HG03135 (cell line): ENCODE results near the gene SRXN1.

ENCODE experiments used
- ATAC-seq: cut with Tn5 transposase; IDR thresholded peaks from one replicate; pipeline ENCODE4 v1.9.1; 2021; ENCODE audit warnings: mild to moderate bottlenecking, moderate library complexity; ENCODE audit not compliant: unreplicated experiment

The SRXN1 gene

DNA sequence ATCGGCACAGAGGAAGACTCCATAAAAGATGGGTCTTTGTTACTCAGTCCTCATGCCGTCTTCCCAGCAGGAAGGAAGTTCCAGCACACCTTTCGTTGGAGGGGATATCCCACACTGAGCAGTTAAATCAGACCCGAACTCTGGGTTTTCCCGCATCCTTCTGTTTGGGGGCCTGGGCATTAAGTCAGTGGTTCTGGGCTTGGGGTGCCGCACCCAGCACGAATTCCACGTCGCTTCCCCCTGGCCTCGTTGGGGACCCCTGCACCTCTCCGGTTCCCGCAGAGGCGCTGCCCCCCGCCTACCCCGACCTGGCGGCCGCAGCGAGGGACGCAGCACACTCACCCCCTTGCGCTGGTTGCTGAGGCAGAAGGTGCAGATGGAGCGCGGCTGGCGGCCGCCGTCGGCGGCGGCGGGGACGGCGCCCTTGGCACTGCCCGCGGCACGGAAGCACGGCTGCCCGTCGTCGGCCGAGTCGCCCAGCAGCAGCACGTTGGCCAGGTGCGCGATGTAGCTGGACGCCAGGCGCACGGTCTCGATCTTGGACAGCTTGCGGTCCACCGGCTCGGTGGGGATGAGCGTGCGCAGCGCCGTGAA, 43.5 kb downstream of the SRXN1 start:
- ATAC-seq, result no peak

DNA sequence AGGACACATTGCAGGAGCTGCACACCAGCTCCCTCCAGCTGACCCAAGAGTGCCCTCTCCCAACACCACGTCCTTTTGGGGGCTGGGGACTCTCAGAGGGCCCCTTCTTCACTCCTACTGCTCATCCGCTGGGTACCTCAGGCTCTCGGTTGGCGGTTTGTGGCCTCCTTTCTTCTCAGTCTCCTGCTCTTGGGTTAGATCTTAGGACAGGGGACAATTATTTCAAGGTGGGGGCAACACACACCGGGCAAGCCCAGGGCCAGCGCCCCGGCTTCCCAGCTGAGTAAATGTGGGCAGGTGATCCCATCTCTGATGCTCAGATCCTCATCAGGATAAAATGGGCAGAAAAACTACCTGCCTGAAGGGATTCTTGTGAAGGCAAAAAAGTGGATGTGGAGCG, 44.0 kb downstream of the SRXN1 start:
- no peak for ATAC-seq

DNA sequence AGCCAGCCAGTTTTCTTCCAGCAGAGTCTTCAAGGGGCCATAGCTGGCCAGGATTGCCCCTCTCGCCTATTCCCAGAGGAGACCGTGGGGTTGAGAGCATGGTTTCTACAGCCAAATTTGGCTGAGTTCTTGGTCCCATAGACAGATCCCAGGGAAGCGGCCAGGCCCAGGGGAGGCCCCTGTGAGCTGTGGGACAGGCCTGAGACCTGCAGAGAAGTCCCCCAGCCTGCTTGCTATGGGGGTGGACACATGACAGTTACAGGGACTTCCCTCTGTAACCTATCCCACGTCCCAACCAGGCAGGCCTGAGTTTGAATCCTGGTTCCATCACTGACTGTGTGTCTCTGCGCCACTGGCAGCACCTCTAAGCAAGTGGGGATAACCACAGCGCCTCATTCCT, 45.5 kb downstream of the SRXN1 start:
- ATAC-seq, result no peak

DNA sequence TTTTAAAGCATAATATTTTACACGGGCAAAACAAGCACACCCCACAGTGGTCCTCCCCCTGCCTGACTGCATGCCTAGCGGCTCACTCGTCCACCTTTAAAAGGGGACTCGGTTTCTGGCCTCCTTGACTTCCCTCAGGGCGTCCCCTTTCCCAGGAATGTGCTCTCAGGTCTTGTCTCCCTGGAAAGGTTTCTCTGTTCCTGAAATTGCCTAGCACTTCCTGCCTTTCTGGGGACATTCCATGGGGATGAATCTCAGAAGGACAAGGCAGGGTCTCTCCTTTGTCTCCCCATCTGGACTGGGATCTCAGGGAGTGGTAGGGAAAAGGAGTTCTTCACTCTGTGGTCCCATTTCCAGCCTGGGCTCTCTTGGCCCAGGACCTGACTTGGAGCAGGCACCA, 47.8 kb downstream of the SRXN1 start:
- ATAC-seq, result no peak

DNA sequence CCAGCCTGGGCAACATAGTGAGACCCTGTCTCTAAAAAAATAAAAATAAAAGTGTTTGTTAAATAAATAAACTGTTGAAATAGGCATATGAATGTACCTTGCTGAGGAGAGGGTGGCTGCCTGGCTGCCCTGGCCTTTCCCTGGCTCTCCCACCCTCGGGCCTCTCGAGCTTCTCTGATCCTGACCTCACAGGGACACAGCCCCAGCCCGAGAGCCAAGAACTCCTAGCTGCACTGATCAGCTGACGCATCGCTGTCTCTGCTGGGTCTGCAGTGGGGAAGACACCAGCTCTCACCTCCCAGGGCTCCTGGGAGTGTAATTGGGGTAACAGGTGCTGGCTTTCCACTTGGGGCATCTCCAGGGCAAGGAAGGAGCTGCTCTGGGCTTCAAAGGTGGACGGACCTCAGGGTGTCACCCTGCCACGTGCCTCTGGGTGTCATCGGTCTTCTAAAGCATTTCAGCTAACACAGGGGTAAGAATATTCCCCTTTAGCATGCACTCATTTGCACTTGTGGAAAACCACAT, 49.8 kb downstream of the SRXN1 start:
- no peak for ATAC-seq

DNA sequence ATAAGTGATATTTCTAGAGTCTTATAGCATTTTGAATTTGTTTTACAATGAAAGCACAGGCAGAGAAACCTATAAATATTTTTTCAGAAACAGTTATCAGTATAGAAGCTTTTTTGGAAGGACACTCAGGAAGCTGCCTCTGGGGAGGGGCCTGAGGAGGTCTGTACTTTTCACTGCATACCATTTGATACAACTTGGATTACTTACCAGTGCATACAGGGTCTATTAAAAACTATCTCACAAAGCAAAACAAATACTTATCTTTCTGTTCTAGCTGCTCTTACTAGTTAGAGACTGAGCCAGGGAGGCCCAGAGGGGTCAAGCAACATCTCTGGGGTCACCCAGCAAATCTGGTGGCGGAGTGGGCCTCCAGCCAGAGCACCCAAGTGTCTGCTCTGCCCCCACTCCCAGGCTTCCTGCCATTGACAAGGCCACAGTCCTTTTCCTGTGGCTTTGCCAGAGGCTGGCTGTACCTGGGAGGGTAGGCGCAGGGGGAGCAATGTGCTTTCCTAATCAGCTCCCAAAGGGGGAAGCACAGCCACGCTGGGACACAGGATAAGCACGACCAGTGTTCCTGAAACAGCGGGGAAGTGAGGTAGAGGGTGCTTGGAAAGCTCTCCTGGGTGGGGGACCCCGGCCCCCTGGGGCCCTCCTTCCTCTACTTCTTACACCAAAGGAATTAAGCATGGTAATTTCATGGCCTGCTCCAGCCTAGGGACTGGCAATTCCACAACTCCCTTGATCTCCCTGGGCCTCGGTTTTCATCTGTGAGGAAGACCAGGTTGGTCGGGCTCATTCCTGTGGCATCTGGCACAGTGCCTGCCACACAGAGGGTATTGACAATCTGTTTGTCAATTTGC, 50.7 kb downstream of the SRXN1 start:
- ATAC-seq, result no peak

DNA sequence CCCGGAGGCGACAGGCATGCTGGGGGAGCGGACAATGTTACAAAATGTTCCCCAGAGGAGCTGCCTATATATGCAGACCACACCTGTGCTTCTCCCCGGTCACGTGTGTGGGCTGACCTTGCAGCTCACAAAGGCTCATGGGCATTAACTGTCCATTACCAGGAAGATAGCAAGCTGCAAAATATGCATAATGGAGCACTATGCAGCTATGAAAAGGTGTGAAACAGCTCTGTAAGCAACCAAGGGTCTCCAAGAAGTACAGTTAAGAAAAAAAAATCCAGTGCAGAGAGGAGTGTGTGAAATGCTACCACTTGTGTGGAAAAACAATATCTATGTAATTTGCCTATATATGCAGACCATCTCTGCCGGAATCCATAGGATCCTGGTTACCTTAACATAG, 52.3 kb downstream of the SRXN1 start:
- no peak for ATAC-seq

DNA sequence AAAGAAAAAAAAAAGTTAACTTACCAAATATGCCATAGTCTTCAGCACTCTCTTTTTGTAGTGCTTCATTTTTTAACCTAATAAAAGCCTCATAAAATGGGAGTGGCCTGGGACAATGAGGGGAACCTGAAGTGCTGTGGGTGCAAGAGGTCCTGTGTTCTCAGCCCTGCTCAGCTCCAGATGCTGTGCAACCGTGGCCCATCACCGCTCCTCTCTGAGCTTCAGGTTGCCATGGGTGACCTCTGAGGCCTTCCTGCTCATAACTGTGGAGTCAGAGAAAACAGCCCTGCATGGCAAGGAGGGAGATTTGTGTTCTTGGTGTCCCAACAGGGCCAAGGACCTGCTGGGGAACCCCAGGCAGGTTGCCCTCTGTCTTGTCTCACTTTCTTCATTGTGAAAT, 52.9 kb downstream of the SRXN1 start:
- no peak for ATAC-seq

DNA sequence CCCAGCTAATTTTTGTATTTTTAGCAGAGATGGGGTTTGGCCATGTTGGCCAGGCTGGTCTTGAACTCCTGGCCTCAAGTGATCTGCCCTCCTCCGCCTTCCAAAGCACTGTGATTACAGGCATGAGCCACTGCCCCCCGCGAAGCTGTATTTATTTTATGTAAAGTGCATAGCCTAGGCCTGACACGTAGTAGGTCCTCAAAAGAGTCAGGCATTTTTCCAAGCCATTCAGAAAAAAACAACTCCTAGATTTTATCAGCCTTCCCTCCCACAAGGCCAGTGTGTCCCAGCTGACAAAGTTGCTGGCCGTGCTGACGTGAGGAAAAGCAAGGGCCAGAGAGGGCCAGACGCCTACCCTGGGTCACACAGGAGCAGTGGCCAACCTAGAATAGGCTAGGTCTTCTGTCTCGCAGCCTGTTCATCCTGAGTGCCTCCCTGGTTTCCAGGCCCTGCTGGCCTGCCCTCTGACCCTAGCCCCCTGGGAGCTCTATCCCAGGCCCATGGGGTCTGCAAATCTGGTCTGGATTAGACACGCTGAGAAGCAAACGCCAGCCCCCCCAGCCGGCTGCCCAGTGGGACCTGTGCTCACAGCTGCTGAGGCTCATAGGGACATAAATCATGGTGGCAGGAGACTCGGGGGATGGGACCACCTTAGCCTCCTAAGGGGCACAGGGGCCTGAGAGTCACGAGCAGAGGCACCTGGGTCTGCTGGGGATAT, 54.7 kb downstream of the SRXN1 start:
- ATAC-seq, result no peak

DNA sequence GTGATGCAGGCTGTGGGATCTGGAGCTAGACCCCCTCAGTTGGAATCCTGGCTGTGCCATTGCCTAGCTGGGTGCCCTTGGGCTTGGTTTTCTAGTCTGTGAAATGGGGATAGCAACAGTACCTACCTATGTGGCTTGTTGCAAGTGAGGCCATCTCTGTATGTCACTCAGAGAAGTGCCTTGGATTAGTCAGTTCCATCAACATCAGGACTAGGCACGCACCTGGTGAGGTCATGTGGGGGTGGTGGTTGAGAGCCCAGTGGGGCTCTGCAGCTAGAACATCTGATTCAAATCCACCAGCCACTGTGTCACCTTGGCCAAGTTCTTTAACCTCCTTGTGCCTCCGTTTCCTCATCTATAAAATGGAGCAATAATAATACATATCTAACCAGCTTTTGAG, 55.4 kb downstream of the SRXN1 start:
- ATAC-seq, result no peak
